Retina (tissue), 1 donor: ENCODE measurements around the gene ADGB.

ENCODE experiments used
- DNase-seq: peaks from one replicate; pipeline ENCODE4 v3.0.0-alpha.2; 2016

The ADGB gene

GRCh38 chr6:146635165-146635564, 36.4 kb downstream of the ADGB start:
- DNase-seq = no peak

DNA sequence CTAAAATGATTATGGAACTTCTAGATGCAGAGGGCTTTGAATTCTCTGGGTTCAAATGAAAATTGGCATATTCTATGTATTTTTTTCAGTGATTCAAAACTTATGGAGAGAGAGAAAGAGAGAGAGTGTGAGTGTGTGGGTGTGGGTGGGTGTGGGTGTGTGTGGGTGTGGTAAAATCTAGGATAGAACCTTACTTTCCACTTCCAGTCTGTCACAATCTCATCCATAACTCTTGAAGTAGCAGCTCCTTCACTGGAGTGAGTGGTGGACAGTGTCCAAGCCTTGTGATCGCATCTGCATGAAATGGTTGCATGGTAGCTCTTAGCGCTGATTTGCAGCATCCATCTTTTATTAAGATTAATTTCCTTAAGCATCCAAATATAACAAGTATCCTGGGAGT, 37.7 kb downstream of the ADGB start:
- DNase-seq = no peak

- DNase-seq = no peak
Observed at GRCh38 chr6:146642921-146643320, 44.1 kb downstream of the ADGB start.

- DNase-seq = no peak
Observed at GRCh38 chr6:146650799-146651481, 52.2 kb downstream of the ADGB start.

GRCh38 chr6:146651482-146651863, 52.7 kb downstream of the ADGB start:
- DNase-seq = no peak

DNA sequence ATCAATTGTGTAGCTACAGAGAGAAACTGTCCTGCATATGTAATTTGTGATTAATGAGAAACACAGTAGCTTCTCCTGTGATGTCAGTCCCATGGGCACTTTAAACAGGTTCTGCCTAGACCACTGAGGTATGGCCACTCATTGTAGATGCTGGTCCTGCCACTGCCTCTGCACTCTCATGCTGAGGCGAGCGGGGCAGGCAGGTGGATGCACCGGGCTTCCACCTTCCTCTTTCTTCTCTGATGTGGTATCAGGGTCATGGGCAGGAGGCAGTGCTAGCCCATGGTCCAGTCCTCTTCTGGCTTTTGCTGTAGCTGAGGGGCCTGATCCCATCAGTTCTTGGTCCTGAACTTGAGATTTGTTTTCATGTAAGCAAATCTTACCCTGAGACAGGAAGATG, 58.7 kb downstream of the ADGB start:
- no peak for DNase-seq

DNA sequence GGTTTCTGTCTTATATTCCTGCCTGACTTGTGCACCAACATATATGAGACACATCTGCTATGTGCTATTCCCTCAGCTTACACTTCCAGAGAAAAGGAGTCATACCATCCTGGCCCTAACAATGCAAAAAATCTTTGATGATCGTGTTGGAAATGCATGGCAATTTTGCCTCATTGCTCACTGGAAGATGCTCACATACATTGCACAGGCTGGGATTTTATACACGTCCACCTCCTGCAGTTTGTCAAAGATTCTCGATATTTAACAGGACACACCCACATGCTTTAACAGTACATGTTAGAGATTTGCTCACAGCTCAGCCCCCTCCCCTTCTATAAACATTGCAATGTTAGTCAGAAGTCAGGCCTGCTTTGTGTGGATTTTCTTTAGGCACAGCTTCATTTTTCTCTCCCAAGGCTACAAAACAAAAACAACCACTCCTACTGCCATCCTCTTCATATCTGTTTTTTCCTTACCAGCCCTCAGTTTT, 66.1 kb downstream of the ADGB start:
- DNase-seq = no peak

DNA sequence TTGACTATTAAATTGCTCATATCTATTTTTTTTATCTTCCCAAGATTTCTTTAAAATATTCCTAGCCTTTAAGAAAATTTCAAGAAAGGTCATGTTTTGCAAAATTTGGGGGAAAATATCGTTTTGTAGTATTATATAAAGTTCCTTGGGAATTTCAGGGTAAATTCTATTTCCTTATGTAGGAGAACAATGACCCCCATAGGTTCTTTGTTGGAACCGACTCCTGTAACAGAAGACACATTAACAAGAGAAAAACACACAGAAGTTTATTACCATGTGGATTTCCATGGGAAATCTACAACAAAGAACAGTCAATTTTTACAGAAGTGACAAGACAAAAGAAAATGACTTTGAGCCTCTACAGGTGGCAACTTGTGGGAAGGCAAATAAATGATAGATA, 68.1 kb downstream of the ADGB start:
- DNase-seq = no peak

- DNase-seq = no peak
Observed at GRCh38 chr6:146670161-146670560, 71.4 kb downstream of the ADGB start.

GRCh38 chr6:146673069-146673468, 74.3 kb downstream of the ADGB start:
- DNase-seq = no peak

DNA sequence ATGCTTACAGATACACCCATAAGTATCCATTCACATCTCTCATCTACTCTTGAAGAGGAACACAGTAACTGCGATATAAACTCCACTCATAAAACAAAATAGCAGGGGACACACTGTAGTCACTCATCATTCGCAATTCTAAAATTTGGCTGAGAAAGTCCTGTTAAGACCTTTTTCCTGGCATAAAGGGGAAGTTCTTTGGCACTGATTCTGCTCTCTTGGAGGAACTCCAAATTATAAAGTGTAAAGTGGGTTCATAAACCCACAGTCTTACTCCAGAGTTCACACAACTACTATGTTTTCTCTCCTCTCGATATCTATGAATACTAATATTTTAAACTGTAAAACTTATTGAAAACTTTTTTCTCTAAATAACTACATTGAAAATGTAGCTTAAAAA, 80.6 kb downstream of the ADGB start:
- DNase-seq = no peak

DNA sequence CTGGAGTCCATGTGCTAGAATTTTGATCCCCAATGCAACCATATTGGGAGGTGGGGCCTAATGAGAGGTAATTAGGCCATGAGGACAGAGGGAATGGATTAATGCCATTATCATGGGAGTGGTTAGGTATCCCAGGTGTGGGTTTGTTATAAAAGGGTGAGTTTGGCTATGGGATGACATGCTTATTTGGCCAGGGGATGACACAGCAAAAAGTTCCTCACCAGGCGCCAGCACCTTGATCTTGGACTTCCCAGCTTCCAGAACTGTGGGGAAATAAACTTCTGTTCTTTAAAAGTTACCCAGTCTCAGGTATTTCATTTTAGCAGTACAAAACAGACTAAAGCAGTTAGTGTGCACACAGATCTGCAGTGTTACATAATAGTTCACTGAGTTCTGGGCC, 84.1 kb downstream of the ADGB start:
- DNase-seq = no peak

DNA sequence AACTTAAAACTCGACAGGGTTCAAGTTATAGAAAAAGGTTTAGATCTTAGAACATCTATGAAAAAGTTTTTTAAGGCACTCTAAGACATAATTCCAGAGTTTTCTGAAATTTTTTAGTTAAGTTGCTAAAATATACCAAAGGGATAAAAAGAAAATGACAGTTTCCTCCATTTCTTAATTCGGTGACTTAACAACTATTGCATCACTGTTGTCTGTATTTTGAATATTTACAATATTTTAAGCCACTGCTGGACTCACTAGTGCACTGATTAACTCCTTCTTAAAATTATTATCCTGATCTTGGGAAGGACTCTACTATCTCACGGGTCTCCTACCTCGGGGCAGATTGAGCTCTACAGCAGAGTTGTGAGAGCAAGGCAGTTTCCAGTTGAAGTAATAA, 91.0 kb downstream of the ADGB start:
- no peak for DNase-seq

DNA sequence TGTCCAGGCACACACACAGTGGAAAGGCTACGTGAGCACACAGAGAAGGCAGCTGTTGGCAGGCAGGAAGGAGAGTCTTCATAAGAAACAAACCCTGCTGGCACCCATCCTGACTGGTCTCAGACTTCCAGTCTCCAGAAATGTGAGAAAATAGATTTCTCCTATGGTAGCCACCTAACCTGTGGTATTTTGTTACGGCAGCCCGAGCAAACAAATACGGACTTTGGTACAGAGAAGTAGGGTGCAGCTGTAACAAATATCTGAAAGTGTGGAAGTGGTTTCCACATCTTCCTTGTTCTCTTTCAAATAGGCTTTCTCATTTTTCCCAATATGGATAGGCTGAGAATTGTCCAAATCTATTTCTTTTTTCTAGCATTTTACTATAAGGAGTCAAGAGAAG, 94.6 kb downstream of the ADGB start:
- DNase-seq = no peak

- DNase-seq = no peak
Observed at GRCh38 chr6:146697921-146698320, 99.1 kb downstream of the ADGB start.

DNA sequence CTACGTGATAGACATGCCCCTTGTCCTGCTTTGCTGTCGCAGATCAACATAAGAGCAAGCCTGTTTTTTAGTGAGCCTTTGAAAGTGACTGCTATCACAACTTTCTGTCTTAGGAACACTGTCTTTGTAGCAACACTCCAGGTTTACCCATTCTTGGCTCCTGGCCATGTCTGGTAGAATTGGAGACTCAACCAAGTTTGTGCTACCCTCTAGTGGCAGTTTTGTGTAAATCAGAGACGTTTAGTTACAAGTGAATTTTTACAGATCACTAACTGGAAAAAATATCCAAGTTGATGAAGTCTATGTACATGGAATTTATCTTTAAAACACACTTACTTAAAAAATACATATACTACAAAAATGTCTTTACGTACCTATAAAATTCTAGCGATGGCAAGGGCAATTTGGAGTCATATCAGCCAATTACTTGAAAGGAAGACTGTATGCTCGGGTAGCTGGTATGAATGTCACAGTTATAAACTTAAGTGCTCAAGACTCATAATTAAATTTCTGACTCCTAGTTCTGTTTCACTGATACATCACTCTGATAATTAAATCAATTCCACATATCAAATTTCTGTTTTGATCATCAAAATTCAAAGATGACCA, 101.4 kb downstream of the ADGB start:
- DNase-seq = peak; percentile 56

DNA sequence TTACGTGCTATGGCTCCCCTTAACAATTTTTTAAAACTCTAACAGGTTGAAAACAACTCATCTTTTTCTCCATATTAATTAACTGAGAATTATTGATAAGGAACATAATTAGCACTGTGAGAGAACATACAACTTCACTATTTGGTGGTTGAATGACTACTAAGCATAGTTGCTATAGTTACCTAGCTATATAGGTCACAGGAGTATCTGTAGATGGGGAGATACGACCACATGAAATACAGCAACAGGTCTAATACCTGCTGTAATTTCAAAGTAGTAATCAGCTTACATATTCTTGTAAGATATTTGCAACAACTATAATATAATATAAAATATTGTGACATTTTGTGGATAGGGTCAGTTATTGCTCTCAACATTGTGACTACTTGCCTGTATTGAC, 102.9 kb downstream of the ADGB start:
- DNase-seq = no peak

- DNase-seq = no peak
Observed at GRCh38 chr6:146709036-146709622, 110.4 kb downstream of the ADGB start.

- no peak for DNase-seq
Observed at GRCh38 chr6:146719387-146719786, 120.6 kb downstream of the ADGB start.

- DNase-seq = no peak
Observed at GRCh38 chr6:146739696-146740095, 140.9 kb downstream of the ADGB start.

DNA sequence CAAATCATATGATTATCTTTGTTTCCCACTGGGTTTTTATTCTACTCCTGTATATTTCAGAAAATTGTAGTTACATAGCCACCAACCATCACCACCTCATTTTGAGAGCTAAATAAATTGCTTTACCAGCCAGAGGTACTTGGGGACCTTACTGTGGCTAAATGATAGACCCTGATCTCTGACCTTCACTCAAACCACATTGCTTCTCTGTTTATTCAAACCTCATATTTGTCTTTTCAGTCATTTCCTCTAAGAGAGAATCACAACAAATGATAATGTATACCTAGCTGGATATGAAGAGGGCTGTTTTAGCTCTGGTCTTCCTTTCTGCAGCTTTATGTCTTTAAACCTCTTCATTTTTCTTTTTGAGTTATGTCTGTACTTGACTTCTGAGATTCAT, 142.8 kb downstream of the ADGB start:
- DNase-seq = no peak

GRCh38 chr6:146753306-146753705, 154.5 kb downstream of the ADGB start:
- DNase-seq = no peak

- no peak for DNase-seq
Observed at GRCh38 chr6:146767632-146768031, 168.9 kb downstream of the ADGB start.

- no peak for DNase-seq
Observed at GRCh38 chr6:146768722-146769121, 169.9 kb downstream of the ADGB start.
